Measurements from ENCODE around the gene KCNJ11. TPM values are rescaled to one million over a fixed set of nuclear protein-coding genes. Genes with fewer than 3 reads are reported as not detected.

The KCNJ11 gene
- polyA plus RNA-seq, 5 donors: 4.4 to 11.9 (median 6.4) TPM

GRCh38 chr11:17368551-17368950 is 19.9 kb downstream of the KCNJ11 start:
- DNase-seq: no peak

GRCh38 chr11:17366495-17366894 is 22.0 kb downstream of the KCNJ11 start:
- DNase-seq: no peak

GRCh38 chr11:17354601-17354991 is 33.9 kb downstream of the KCNJ11 start:
- peak; percentile 27 to 34 for DNase-seq

GRCh38 chr11:17353821-17354600 is 34.4 kb downstream of the KCNJ11 start:
- DNase-seq: peak in 1 of 2 donors; percentile 3

- DNase-seq: peak; percentile 68 to 72
These were observed 35.3 kb downstream of the KCNJ11 start for GRCh38 chr11:17352950-17353820.

- DNase-seq: peak; percentile 38 to 45
These were observed 36.8 kb downstream of the KCNJ11 start, which contains the start of gene NCR3LG1 for GRCh38 chr11:17351510-17352176. Gene NCR3LG1, plus strand, starts transcription at chr11:17351800. Its CDS starts 170 bp downstream, at chr11:17351970.

- no peak for DNase-seq
These were observed 37.3 kb downstream of the KCNJ11 start for GRCh38 chr11:17351172-17351509.

GRCh38 chr11:17350455-17351171 is 37.8 kb downstream of the KCNJ11 start:
- DNase-seq: no peak

- no peak for DNase-seq
These were observed 40.8 kb downstream of the KCNJ11 start for GRCh38 chr11:17347676-17348075.

GRCh38 chr11:17343907-17344306 is 44.6 kb downstream of the KCNJ11 start:
- DNase-seq: no peak

- no peak for DNase-seq
These were observed 45.2 kb downstream of the KCNJ11 start for GRCh38 chr11:17343257-17343656.

Other genes starting within 250 kb of the KCNJ11 start
- gene PIK3C2A, start 180.7 kb downstream of the KCNJ11 start, polyA plus RNA-seq (ENCODE audit: insufficient read depth in 1 of 5, insufficient read length in 5 of 5, low replicate concordance in 1 of 5): 10 to 100 TPM; 34.7 to 67.0 (median 61.3) TPM
- gene NUCB2, start 111.9 kb downstream of the KCNJ11 start, polyA plus RNA-seq (ENCODE audit: insufficient read depth in 1 of 5, insufficient read length in 5 of 5, low replicate concordance in 1 of 5): 100 to 1,000 TPM in 2 of 5 donors, 10 to 100 TPM in 3; 75.4 to 113 (median 99.4) TPM
- under 1 TPM; 0.54 to 0.99 (median 0.61) TPM for gene NCR3LG1, start 36.9 kb downstream of the KCNJ11 start, polyA plus RNA-seq (ENCODE audit: insufficient read depth in 1 of 5, insufficient read length in 5 of 5, low replicate concordance in 1 of 5)
- gene ABCC8, start 88.2 kb upstream of the KCNJ11 start, polyA plus RNA-seq (ENCODE audit: insufficient read depth in 1 of 5, insufficient read length in 5 of 5, low replicate concordance in 1 of 5): 1 to 10 TPM; 5.2 to 8.5 (median 5.9) TPM
- gene USH1C, start 155.8 kb upstream of the KCNJ11 start, polyA plus RNA-seq (ENCODE audit: insufficient read depth in 1 of 5, insufficient read length in 5 of 5, low replicate concordance in 1 of 5): under 1 TPM; 0.26 to 0.88 (median 0.33) TPM
- gene OTOG, start 158.6 kb upstream of the KCNJ11 start, polyA plus RNA-seq (ENCODE audit: insufficient read depth in 1 of 5, insufficient read length in 5 of 5, low replicate concordance in 1 of 5): under 1 TPM; 0.06 to 0.24 (median 0.14) TPM

Data from right lung (tissue), 5 donors.